A673 (cell line): ENCODE results near the gene CIAO3.

Source experiments
- EZH2 ChIP-seq: fragments of 200-600 bp; sonication (generic); IDR thresholded peaks from 2 replicates; pipeline ENCODE4 v1.6.1; 2017; ENCODE audit warnings: borderline replicate concordance, low read depth, mild to moderate bottlenecking, mixed read lengths, antibody characterized with exemption, low read length; ENCODE audit not compliant: poor library complexity, severe bottlenecking
- TF ChIP-seq, protein P1 (sequence below): fragments of 300-800, 200-600 bp; sonication (generic); conservative IDR thresholded peaks from 2 replicates; pipeline ENCODE4 v1.5.1; 2017; ENCODE audit warnings: low read depth, mild to moderate bottlenecking, antibody characterized with exemption, low read length, moderate library complexity, mixed read lengths

DNA sequence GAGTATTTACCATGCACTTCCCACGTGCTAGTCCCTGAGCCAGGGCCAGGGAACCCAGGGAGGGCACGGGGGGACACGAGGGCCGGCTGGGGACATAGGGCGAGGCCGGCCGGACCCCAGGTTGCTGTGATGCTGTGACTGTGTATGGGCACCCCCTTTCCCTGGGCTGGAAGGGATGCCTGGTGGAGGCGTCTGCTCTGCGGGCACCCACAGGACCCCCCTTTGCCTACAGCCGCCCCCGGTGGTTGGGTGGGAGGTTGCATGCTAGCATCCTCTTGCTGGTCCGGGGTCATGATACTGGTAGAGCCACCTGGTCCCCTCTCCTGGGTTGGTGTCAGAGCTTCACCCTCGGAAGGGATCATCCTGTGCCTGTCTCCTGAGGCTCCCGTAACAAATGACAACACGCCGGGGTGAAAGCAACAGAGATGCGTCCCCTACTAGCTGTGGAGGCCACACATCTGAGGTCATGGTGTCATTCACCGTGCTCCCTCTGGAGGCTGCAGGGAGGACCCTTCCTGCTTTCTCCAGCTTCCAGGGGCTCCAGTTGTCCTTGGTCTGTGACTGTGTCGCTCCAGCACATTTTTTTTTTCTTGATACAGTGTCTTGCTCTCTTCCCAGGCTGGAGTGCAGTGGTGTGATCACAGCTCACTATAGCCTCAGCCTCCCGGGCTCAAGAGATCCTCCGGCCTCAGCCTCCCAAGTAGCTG lies 3.1 kb upstream of the CIAO3 start:
- TF ChIP-seq, protein P1, sequence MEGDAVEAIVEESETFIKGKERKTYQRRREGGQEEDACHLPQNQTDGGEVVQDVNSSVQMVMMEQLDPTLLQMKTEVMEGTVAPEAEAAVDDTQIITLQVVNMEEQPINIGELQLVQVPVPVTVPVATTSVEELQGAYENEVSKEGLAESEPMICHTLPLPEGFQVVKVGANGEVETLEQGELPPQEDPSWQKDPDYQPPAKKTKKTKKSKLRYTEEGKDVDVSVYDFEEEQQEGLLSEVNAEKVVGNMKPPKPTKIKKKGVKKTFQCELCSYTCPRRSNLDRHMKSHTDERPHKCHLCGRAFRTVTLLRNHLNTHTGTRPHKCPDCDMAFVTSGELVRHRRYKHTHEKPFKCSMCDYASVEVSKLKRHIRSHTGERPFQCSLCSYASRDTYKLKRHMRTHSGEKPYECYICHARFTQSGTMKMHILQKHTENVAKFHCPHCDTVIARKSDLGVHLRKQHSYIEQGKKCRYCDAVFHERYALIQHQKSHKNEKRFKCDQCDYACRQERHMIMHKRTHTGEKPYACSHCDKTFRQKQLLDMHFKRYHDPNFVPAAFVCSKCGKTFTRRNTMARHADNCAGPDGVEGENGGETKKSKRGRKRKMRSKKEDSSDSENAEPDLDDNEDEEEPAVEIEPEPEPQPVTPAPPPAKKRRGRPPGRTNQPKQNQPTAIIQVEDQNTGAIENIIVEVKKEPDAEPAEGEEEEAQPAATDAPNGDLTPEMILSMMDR, result no peak
- no peak for TF ChIP-seq EZH2
